IPS-15b (cell line): ENCODE data around the gene HEBP2.

Source experiments
- H3K27me3 ChIP-seq: one replicate; pipeline ENCODE4 v1.6.1; 2013; ENCODE audit warnings: low read length; ENCODE audit not compliant: control insufficient read depth, insufficient read depth
- H3K36me3 ChIP-seq: one replicate; pipeline ENCODE4 v1.6.1; 2013; ENCODE audit warnings: low read length; ENCODE audit not compliant: control insufficient read depth, insufficient read depth
- H3K4me1 ChIP-seq: one replicate; pipeline ENCODE4 v1.6.1; 2013; ENCODE audit warnings: mild to moderate bottlenecking, low read length; ENCODE audit not compliant: control insufficient read depth, insufficient read depth
- H3K4me3 ChIP-seq: one replicate; pipeline ENCODE4 v1.5.1; 2013; ENCODE audit warnings: low read depth, low read length
- H3K9ac ChIP-seq: one replicate; pipeline ENCODE4 v1.6.1; 2013; ENCODE audit warnings: low read depth, mild to moderate bottlenecking, low read length
- H3K9me3 ChIP-seq: one replicate; pipeline ENCODE4 v1.6.1; 2013; ENCODE audit warnings: mild to moderate bottlenecking, low read length; ENCODE audit not compliant: control insufficient read depth, insufficient read depth

HEBP2 gene

GRCh38 chr6:138468320-138469015 is 64.4 kb downstream of the HEBP2 start:
- H3K4me1 ChIP-seq, result no peaks in the 10 kb centered on the region
- H3K36me3 ChIP-seq, result peaks cover 9% of the 10 kb centered on the region
- no peaks in the 10 kb centered on the region for H3K9me3 ChIP-seq
- H3K9ac ChIP-seq, result no peak overlapping the region
- no peak overlapping the region for H3K4me3 ChIP-seq
- no peaks in the 10 kb centered on the region for H3K27me3 ChIP-seq
